ENCODE measurements around the gene ATOH8. TPM values are rescaled to one million over a fixed set of nuclear protein-coding genes. Genes with fewer than 3 reads are reported as not detected.

The ATOH8 gene
- total RNA-seq, 1 experiment from 2014 or later = 0.81 TPM

Small RNAs within 50 kb of the gene (microRNA-seq; reads per million reads assigned to microRNA genes)
- not detected for gene MIR6071 (ENCODE audit: borderline number of aligned reads)

Other genes starting within 250 kb of the ATOH8 start
- gene MAT2A, start 214.8 kb upstream of the ATOH8 start, total RNA-seq (2021) = 208 to 222 TPM (median 208 TPM) in 3 replicates
- 40.9 to 42.9 TPM (median 41.4 TPM) in 3 replicates for gene GGCX, start 192.5 kb upstream of the ATOH8 start, total RNA-seq (2021)
- gene VAMP8, start 176.4 kb upstream of the ATOH8 start, total RNA-seq (2021) = 48.8 to 55.4 TPM (median 52.0 TPM) in 3 replicates
- gene VAMP5, start 169.6 kb upstream of the ATOH8 start, total RNA-seq (2021) = 6.3 to 7.4 TPM (median 7.0 TPM) in 3 replicates
- gene RNF181, start 158.2 kb upstream of the ATOH8 start, total RNA-seq (2021) = 95.4 to 108 TPM (median 102 TPM) in 3 replicates
- gene TMEM150A, start 151.3 kb upstream of the ATOH8 start, total RNA-seq (2021) = 20.9 to 23.1 TPM (median 21.6 TPM) in 3 replicates
- 63.8 to 69.6 TPM (median 65.0 TPM) in 3 replicates for gene C2orf68, start 141.9 kb upstream of the ATOH8 start, total RNA-seq (2021)
- 72.4 to 81.6 TPM (median 75.4 TPM) in 3 replicates for gene USP39, start 137.8 kb upstream of the ATOH8 start, total RNA-seq (2021)
- gene SFTPB, start 85.8 kb upstream of the ATOH8 start, total RNA-seq (2021) = 7.6 to 10.7 TPM (median 9.0 TPM) in 3 replicates
- gene GNLY, start 59.6 kb upstream of the ATOH8 start, total RNA-seq (2021) = 0.44 TPM in 1 of 3 replicates, not detected in the others
- gene ST3GAL5, start 135.0 kb downstream of the ATOH8 start, total RNA-seq (2021) = 5.9 to 6.8 TPM (median 6.2 TPM) in 3 replicates